DND-41 (cell line): Measurements from ENCODE around the gene PSMF1.

ENCODE experiments used
- EZH2 ChIP-seq: IDR thresholded peaks from 3 replicates; pipeline ENCODE4 v1.6.1; 2012; ENCODE audit warnings: borderline replicate concordance, low read depth, mild to moderate bottlenecking, moderate library complexity, low read length, inconsistent platforms; ENCODE audit not compliant: severe bottlenecking
- TF ChIP-seq, protein P1 (sequence below): IDR thresholded peaks from 2 replicates; pipeline ENCODE4 v1.5.1; 2012; ENCODE audit warnings: borderline replicate concordance, low read length, moderate library complexity, mild to moderate bottlenecking; ENCODE audit not compliant: poor library complexity, severe bottlenecking; ENCODE audit errors: extremely low read depth

DNA sequence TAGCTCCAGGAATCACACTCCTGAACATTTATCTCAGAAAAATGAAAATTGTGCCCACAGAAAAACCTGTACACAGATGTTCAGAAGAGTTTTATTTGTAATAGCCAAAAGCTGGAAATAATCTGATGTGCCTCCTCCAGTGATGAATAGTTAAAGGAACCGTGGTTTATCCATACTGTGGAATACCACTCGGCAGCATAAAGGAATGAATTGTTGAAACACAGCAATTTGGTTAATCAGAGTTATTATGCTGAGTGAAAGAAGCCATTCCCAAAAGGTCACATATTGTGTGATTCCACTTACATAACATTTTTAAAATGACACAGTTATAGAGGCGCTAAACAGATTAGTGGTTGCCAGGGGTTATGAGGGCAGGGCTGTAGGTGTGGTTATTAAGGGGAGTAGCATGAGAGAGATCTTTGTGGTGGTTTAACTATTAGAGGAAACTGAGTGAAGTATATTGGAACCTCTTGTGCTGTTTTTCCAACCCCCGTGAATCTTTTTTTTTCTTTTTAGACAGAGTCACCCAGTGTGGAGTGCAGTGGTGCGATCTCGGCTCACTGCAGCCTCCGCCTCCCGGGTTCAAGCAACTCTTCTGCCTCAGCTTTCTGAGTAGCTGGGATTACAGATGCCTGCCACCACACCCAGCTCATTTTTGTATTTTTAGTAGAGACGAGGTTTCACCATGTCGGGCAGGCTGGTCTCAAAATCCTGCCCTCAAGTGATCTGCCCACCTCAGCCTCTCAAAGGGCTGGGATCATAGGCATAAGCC lies 26.2 kb downstream of the PSMF1 start:
- TF ChIP-seq, protein P1, sequence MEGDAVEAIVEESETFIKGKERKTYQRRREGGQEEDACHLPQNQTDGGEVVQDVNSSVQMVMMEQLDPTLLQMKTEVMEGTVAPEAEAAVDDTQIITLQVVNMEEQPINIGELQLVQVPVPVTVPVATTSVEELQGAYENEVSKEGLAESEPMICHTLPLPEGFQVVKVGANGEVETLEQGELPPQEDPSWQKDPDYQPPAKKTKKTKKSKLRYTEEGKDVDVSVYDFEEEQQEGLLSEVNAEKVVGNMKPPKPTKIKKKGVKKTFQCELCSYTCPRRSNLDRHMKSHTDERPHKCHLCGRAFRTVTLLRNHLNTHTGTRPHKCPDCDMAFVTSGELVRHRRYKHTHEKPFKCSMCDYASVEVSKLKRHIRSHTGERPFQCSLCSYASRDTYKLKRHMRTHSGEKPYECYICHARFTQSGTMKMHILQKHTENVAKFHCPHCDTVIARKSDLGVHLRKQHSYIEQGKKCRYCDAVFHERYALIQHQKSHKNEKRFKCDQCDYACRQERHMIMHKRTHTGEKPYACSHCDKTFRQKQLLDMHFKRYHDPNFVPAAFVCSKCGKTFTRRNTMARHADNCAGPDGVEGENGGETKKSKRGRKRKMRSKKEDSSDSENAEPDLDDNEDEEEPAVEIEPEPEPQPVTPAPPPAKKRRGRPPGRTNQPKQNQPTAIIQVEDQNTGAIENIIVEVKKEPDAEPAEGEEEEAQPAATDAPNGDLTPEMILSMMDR, result no peak
- no peak for TF ChIP-seq EZH2
